Measurements from ENCODE around the gene DNASE1L1.
A peak's percentile ranks its signal among the peaks of the same experiment; 100 is the strongest.
"Not testable (repeated sequence)": the region's sequence is repeated elsewhere in the genome, so short reads cannot be mapped to it uniquely, and the experiment has no call there.

Gene DNASE1L1

GRCh38 chrX:154408659-154409221, 314 bp downstream of the DNASE1L1 start:
- no peak for DNase-seq (ENCODE audit: low read depth in 2 of 3, low spot score in 2 of 3)

DNA sequence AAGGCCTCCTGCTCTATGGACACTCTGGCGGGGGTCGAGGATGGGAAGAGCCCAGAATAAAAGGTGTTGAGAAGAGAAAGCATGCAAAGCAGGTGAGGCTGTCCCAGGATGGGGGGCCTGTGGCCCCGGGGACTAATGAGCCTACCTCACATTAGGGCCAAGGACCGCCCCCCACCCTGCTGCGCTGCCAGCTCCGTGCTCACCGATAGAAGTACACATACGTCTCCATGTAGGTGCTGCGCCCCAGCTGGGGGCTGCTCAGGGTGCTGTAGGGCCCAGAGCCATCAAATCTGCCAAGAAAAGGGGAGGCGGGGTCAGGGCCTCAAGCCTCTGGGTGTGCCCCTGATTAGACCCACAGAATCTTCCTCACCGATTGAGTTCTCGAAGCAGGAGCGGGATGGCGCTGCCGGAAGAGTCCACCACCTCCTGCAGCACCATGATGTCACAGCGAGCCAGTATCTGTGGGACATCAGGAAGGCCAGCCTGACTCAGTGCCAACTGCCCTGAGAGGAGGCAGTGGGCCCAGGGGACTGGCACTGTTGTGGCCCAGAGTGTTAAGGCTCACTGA, 4.3 kb downstream of the DNASE1L1 start:
- DNase-seq (ENCODE audit: low read depth in 2 of 3, low spot score in 2 of 3), result no peak

GRCh38 chrX:154403858-154404257, 5.2 kb downstream of the DNASE1L1 start:
- DNase-seq (ENCODE audit: low read depth in 2 of 3, low spot score in 2 of 3), result no peak

DNA sequence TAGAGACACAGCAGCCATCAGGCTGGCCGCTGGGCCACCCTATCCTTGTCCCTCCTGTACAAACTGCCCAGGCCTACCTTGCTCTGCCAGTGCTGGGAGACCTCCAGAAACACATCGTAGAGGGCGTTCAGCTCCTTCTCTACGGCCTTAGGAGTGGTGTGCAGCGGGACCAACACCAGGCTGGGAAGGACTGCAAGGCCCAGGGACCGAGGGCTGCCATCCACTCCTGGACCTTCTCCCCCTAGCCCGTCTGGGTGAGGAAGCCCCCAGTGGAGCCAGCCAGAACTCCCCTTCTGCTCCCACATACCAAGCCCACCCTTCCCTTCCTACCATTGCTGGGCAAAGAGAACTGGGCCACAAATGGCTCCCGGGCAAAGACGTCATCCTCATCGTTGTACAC, 5.9 kb downstream of the DNASE1L1 start:
- no peak for DNase-seq (ENCODE audit: low read depth in 2 of 3, low spot score in 2 of 3)

DNA sequence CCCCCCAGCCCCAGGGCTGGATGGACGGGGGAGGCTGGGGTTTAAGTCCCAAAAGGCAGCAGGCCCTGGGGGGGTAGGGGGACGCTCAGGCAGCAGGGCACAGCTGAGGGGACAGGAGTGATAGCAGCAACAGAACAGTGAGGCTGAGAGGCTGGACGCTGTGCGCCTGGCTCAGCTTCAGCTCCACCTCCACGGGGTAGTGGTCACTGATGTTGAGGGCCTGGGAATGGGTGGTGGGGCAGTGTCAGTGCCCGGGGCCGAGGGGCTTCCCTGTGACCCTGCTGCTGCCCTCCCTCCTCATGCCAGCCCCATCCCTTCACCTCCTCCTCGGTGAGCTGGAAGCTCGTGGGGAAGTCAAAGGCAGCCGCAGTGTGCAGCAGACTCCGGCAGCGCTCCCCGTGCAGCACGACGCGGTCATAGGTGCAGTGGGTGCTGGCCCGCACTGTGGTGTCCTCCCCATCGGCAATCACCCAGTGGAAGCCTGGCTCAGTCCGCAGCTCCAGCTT, 6.4 kb downstream of the DNASE1L1 start:
- DNase-seq (ENCODE audit: low read depth in 2 of 3, low spot score in 2 of 3), result no peak

GRCh38 chrX:154401918-154402621, 7.0 kb downstream of the DNASE1L1 start:
- no peak for DNase-seq (ENCODE audit: low read depth in 2 of 3, low spot score in 2 of 3)

- peak in 1 of 3 experiments; percentile 22 for DNase-seq (ENCODE audit: low read depth in 2 of 3, low spot score in 2 of 3)
Measured at GRCh38 chrX:154401045-154401799, 7.8 kb downstream of the DNASE1L1 start.

DNA sequence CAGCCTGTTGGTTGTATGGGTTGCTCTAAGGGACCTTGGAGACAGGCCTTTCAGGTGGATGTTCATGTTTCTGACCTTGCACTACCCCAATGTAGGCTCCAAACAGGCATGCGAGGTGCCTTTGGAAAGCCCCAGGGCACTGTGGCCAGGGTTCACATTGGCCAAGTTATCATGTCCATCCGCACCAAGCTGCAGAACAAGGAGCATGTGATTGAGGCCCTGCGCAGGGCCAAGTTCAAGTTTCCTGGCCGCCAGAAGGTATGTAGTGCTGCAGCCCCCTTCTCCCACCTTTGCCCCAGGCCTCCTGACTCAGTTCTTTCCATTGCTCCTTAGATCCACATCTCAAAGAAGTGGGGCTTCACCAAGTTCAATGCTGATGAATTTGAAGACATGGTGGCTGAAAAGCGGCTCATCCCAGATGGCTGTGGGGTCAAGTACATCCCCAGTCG, 8.7 kb downstream of the DNASE1L1 start:
- DNase-seq (ENCODE audit: low read depth in 2 of 3, low spot score in 2 of 3), result not testable (repeated sequence)

- no peak for DNase-seq (ENCODE audit: low read depth in 2 of 3, low spot score in 2 of 3)
Measured at GRCh38 chrX:154399527-154400368, 9.3 kb downstream of the DNASE1L1 start.

- peak in 1 of 3 experiments; percentile 56 for DNase-seq (ENCODE audit: low read depth in 2 of 3, low spot score in 2 of 3)
Measured at GRCh38 chrX:154398668-154399526, 10.2 kb downstream of the DNASE1L1 start.

GRCh38 chrX:154397888-154398667, 11.0 kb downstream of the DNASE1L1 start, which contains the start of gene RPL10:
Gene RPL10 (plus strand): TSS chrX:154398377. CDS start chrX:154398520, 143 bp downstream.
- DNase-seq (ENCODE audit: low read depth in 2 of 3, low spot score in 2 of 3), result peak in 2 of 3 experiments; percentile 61 to 76

- no peak for DNase-seq (ENCODE audit: low read depth in 2 of 3, low spot score in 2 of 3)
Measured at GRCh38 chrX:154396973-154397887, 11.8 kb downstream of the DNASE1L1 start.

GRCh38 chrX:154396363-154396762, 12.7 kb downstream of the DNASE1L1 start:
- not testable (repeated sequence) for DNase-seq (ENCODE audit: low read depth in 2 of 3, low spot score in 2 of 3)

DNA sequence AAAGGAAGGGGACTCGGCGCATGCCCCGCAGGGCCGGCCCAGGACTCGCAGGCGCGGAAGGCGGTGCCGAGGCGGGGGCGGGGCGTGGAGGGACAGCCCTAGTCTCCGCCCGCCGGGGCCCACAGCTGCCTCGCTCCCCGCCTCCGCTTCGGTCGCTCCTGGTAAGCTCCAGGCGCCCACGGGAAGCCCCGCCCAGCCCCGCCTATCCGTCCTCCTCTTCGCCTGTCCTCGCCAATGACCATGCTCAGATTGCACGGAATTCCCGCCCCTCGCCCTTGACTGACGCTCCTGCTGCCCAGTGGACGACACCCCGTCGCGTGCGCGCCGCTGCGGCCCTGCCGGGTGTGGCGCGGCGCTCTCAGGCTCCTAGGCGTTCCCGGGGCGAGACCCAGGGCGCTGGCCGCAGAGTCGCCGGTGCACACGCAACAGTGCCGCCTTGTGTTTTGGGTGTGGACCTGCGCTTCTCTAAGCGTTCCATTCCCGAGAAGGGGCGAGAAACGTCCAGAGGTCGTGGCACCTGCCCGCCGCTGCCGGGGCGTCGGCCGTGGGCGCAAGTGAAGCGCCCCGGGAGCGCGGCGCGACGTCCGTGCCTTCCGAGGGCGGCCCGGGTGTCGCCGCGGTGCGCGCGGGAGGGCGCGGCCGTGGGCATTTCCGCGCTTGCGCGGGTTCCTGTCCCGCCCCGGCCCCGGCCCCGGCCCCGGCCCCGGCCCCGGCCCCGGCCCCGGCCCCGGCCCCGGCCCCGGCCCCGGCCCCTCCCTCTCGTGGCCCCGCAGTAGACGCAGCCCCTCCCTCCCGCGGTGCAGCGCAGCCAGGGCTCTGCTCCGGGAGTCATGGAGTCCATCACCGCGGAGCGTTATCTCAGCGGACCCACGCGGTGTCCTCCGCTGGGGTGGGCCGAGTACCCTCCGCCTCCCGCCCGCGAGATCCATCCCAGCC, 19.0 kb downstream of the DNASE1L1 start:
- not testable (repeated sequence) for DNase-seq (ENCODE audit: low read depth in 2 of 3, low spot score in 2 of 3)

GRCh38 chrX:154388649-154389048, 20.4 kb downstream of the DNASE1L1 start:
- DNase-seq (ENCODE audit: low read depth in 2 of 3, low spot score in 2 of 3), result not testable (repeated sequence)

DNA sequence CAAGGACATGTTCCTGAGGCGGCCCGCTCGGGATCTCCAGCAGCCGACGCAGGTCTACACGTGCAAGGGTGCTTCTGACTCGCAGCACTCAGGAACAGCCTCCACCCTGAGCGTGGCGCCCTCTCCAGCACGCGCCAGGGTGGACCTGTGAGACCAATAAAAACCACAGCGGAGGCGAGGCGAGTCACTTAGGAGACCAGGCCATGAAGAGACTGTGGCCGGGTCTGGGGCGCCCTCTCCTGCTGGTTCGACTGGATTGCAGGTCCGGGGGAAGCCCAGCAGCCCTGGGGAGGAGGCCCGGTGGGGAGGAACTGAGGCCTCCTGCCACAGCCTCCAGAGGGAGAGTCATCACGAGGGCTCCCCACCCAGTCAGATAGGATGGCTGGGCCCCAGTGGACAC, 21.0 kb downstream of the DNASE1L1 start:
- not testable (repeated sequence) for DNase-seq (ENCODE audit: low read depth in 2 of 3, low spot score in 2 of 3)
